GM19463 (cell line): ENCODE data around the gene EFCAB9.
"Not testable (repeated sequence)": the region's sequence is repeated elsewhere in the genome, so short reads cannot be mapped to it uniquely, and the experiment has no call there.

Source experiments
- ATAC-seq: cut with Tn5 transposase; IDR thresholded peaks from one replicate; pipeline ENCODE4 v1.9.1; 2021; ENCODE audit warnings: mild to moderate bottlenecking, moderate library complexity; ENCODE audit not compliant: unreplicated experiment

The EFCAB9 gene

GRCh38 chr5:172188033-172188892 is 5.7 kb upstream of the EFCAB9 start, which contains the start of gene STK10:
STK10 (minus strand) TSS chr5:172188224; CDS start chr5:172188042, 182 bp downstream.
- ATAC-seq, result peak; percentile 69

DNA sequence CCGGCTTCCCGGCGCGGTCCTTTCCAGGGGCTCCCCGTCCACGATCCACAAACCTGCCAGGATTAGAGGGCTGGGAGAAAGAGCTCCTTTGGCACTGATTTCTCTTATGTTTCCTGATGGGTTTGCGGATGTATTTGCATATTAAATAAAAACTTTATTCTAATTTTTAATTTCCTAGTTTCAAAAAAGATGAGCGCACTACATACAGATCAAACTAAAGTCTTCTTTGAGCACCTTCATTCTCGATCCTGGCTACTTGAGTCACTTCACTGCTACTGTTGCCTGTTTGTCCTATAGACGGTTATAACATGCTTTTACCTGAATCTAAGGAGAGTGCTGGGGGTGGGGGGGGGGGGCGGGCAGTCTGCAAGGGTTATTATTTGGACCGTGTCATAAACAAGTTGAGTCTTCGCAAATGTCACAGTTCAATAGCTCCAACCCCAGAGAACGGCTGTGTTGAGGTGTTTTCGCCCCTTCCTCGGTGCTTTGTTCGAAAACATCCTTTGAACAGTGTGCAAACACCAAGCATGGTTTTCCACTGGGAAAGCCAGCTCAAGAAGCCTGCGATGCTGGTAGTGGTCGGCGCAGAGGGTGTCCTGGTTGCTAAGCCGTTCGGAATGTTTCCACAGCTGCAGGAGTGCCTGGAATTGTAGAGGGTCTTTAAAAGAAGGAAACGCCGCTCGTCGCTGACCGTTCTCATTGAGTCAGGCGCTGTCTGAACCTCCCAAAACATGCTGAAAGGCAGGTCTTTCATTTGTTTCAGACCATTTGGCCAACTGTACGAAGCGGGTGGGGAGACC is 4.9 kb upstream of the EFCAB9 start:
- ATAC-seq, result no peak

DNA sequence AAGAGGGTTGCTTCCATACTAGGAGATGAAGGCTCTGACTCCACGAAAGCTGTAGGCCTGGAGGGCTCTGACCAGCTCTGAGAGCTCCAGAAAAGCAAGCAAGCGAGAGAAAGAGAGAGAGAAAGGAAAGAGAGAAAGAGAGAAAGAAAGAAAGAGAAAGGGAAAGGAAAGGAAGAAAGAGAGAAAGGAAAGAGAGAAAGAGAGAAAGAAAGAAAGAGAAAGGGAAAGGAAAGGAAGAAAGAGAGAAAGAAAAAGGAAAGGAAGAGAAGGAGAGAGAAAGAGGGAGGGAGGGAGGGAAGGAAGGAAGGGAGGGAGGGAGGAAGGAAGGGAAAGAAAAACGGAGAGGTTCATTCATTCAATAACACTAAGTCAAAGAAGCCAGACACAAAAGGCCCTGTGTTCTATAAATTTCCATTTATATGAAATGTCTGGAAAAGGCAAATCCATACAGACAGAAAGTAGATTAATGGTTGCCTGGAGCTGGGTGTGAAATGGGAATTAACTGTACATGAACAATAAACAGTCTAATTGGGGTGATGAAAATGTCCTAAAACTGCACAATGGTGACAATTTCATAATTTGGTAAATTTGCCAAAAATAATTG is 4.2 kb upstream of the EFCAB9 start:
- ATAC-seq, result no peak

DNA sequence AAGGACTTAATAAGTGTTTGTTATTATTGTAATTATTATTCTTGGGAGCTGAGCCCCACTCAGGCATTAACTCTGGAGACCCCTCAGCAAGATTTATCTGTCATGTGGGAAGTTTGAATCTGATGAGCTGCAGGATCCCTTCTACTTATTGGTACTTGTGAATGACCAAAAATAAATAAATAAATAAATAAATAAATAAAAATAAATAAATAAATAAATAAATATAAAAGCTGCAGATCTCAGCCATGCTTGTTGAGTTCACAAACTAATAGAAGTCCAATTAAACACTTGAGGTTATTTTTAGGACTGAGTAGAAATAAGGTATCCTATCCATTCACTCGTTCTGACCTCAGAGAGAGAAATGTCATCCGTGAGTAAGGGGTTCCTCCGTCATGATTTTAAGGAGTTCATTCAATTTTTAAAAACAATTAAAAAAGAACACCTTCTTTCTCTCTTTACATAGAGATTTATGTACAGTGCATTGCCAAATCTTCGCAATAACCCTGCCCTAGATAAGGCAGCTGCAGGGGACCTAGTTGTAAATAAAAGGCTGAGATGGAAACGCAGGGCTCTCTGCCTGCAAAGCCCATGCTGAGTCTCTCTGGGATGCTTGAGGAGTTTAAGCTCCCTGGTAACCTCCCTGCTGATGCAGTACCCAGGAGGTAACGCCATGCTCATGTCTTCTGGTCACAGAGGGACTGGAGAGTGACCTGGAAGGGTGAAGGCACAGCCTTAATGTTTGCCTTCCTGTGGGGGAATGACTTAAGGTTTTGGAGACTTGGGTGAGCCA is 1.2 kb downstream of the EFCAB9 start:
- no peak for ATAC-seq

DNA sequence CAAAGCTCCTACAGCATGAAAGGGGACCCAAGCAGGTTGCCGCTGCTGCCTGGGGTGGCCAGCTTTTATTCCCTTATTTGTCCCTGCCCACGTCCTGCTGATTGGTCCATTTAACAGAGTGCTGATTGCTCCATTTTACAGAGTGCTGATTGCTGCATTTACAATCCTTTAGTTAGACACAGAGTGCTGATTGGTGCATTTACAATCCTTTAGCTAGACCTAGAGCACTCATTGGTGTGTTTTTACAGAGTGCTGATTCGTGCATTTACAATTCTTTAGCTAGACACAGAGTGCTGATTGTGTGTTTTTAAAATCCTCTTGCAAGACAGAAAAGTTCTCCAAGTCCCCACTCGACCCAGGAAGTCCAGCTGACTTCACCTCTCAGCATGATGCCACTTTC is 3.8 kb downstream of the EFCAB9 start:
- not testable (repeated sequence) for ATAC-seq

- no peak for ATAC-seq
These were observed 5.5 kb downstream of the EFCAB9 start for GRCh38 chr5:172199446-172199845.

GRCh38 chr5:172200476-172200875 is 6.5 kb downstream of the EFCAB9 start:
- ATAC-seq, result no peak

GRCh38 chr5:172205984-172206383 is 12.0 kb downstream of the EFCAB9 start:
- not testable (repeated sequence) for ATAC-seq

DNA sequence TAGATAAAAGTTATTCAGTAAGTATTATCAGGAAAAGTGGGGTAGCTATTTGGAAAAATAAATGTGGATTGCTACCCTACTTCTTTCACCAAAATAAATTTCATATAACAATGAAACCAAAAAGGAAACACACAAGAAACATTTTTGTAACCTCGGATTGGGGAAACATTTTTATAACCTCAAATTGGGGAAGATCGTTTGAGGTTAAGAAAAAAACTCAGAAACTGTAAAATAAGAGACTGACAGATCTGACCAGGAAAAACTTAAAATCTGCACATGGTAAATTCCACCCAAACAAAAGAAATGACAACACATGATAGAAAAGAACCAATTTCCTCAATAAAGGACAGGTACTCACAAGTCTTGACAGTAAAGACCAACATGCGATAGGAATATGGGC is 13.5 kb downstream of the EFCAB9 start:
- no peak for ATAC-seq

GRCh38 chr5:172209714-172210113 is 15.7 kb downstream of the EFCAB9 start:
- ATAC-seq, result no peak

GRCh38 chr5:172211676-172212075 is 17.7 kb downstream of the EFCAB9 start:
- ATAC-seq, result no peak

DNA sequence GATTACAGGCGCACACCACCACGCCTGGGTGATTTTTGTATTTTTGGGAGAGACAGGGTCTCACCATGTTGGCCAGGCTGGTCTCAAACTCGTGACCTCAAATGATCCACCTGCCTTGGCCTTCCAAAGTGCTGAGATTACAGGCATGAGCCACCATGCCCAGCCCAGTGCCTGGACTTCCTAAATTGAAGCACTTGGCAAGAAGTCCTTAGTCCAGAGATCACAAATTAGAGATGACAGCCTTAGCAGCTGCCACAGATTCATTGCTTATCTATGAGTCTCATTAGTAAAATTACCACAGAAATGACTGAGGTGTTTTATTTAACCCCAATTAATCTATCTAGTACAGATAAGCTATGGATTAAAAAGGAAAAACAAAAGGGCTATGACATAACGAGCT is 19.2 kb downstream of the EFCAB9 start:
- ATAC-seq, result no peak

DNA sequence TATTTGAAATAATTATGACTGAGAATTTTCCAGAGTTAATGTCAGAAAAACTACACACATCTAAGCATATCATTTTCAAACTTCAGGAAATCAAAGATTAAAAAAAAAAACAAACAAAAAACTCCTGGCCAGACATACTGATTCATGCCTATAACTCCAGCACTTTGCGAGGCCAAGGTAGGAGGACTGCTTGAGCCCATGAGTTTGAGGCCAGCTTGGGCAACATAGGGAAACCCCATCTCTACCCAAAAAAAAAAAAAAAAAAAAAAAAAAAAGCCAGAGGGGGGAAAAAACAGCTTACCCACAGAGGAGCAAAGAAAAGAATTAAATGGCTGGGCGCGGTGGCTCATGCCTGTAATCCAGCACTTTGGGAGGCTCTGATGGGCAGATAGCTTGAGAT is 22.4 kb downstream of the EFCAB9 start:
- no peak for ATAC-seq

- no peak for ATAC-seq
These were observed 25.3 kb downstream of the EFCAB9 start for GRCh38 chr5:172219296-172219695.

GRCh38 chr5:172223901-172224873 is 30.2 kb downstream of the EFCAB9 start:
- peak; percentile 68 for ATAC-seq

GRCh38 chr5:172224996-172225395 is 31.0 kb downstream of the EFCAB9 start:
- ATAC-seq, result no peak

DNA sequence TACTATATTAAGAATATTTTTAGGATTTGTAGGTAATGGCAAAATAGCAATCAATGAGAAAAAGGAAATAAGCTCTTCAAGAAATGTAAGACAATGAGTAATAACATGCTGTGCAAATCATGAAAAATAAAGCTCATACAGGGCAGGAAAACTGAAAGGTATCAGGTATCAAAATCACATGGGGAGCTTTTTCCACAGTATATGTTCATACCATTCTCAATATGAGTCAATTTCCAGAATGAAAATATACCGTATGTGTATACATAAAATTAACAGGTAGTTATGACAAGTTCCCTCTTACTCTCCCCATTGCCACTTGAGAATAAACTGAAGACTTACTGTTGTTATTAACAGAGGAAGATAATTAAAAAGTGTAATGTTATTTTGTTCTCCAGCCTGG is 35.9 kb downstream of the EFCAB9 start:
- ATAC-seq, result no peak

DNA sequence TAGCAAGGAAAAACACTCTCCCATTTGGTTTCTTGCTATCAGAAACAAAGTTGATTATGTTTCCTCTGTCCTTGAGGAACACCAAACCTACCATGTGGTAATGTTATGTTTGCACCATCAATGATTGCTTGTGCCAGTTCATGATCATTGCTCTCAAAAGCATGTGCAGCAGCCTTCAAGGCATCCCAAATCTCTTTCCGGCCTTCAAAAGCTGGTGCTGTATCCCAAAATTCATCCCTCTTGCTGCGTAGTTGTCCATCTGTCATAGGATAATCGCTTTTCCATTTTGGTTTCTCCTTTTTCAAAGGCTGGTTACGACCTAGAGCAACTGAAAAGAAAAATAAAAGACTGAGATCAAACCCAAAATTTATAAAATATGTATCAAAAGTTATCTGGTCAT is 40.1 kb downstream of the EFCAB9 start:
- no peak for ATAC-seq

DNA sequence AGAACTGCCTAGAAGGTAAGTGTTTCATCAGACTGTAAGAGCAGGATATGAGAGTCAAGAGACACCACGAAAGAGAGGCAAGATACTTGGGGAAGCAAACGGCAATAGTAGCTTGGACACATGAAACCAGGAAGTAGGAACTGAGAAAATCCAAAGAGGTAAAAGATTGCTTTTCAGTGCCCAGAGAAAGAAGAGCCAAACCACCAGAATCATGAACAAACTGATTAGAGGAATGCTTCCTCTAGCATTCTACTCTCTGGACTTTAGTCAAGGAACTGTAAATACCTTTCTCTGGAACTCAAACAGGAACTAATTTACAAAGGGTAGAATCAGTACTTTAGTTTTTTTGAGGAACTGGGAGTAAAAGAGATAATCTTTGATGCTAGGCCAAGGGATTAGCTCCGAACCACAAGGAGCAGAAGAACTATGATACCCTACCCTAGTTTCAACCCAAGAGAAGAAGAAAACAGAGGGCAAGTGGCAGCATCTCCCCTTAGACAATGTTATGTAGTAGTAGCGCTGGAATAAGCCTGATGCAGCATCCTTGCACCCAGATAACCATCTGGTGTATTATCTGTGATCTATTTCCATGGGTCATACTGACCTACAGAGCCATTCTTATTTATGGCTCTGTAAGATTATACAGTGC is 41.3 kb downstream of the EFCAB9 start:
- ATAC-seq, result peak; percentile 77
